Measurements from ENCODE around the gene DEFB132. TPM values are rescaled to one million over a fixed set of nuclear protein-coding genes. Genes with fewer than 3 reads are reported as not detected.

The DEFB132 gene
- total and polyA plus RNA-seq, 9 of the 15 experiments (the other 6 are each of a cell fraction or from before 2014, with no cell fraction given) = not detected

DNA sequence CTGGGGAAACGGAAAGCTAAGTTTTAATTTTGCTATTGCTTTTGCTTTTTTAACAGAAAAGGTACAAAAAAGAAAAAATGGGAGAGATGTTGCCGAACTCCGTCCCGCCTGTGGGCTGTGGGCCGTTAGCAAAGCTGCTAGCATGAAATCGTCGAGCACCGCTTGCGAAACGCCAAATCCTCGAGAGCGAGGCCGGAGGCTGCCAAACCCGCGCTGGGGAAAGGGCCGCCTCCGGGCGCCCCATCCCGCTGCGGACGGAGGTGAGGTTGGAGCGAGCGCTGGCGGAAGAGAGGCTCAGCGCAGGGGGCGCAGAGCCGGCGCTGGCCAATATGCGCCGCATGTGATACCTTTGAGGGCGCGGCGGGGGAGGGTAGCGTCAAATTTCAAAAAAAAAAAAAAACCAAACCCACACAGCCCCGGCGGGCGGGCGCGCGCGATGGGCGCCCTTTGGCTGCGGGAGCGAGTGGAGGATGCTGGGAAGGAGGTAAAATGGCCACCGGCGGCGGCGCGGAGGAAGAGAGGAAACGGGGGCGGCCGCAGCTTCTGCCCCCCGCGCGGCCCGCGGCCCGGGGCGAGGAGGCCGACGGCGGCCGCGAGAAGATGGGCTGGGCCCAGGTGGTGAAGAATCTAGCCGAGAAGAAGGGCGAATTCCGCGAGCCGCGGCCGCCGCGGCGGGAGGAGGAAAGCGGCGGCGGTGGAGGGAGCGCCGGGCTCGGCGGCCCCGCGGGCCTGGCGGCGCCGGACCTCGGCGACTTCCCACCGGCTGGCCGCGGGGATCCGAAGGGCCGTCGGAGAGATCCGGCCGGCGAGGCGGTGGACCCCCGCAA is 39.8 kb downstream of the DEFB132 start, which contains the start of gene ZCCHC3 (continued):
- TF ChIP-seq JUND (IDR thresholded peaks at IDR 0.05; ENCODE audit: borderline replicate concordance, low read depth, low read length) = no peak; the same call in 1 of the 2 replicates
- TF ChIP-seq JUND (tag; IDR thresholded peaks at IDR 0.05; ENCODE audit: borderline replicate concordance, low read depth, low read length) = no peak; the same call in 2 of the 3 replicates
- TF ChIP-seq NRF1 (conservative IDR thresholded peaks at IDR 0.05 in 1 of 2, IDR thresholded peaks at IDR 0.05 in 1 of 2) = peak; percentile 86 to 88
- no peak for TF ChIP-seq ZFP91 (CRISPR knock-in tag; IDR thresholded peaks at IDR 0.05)
- TF ChIP-seq, protein P1, sequence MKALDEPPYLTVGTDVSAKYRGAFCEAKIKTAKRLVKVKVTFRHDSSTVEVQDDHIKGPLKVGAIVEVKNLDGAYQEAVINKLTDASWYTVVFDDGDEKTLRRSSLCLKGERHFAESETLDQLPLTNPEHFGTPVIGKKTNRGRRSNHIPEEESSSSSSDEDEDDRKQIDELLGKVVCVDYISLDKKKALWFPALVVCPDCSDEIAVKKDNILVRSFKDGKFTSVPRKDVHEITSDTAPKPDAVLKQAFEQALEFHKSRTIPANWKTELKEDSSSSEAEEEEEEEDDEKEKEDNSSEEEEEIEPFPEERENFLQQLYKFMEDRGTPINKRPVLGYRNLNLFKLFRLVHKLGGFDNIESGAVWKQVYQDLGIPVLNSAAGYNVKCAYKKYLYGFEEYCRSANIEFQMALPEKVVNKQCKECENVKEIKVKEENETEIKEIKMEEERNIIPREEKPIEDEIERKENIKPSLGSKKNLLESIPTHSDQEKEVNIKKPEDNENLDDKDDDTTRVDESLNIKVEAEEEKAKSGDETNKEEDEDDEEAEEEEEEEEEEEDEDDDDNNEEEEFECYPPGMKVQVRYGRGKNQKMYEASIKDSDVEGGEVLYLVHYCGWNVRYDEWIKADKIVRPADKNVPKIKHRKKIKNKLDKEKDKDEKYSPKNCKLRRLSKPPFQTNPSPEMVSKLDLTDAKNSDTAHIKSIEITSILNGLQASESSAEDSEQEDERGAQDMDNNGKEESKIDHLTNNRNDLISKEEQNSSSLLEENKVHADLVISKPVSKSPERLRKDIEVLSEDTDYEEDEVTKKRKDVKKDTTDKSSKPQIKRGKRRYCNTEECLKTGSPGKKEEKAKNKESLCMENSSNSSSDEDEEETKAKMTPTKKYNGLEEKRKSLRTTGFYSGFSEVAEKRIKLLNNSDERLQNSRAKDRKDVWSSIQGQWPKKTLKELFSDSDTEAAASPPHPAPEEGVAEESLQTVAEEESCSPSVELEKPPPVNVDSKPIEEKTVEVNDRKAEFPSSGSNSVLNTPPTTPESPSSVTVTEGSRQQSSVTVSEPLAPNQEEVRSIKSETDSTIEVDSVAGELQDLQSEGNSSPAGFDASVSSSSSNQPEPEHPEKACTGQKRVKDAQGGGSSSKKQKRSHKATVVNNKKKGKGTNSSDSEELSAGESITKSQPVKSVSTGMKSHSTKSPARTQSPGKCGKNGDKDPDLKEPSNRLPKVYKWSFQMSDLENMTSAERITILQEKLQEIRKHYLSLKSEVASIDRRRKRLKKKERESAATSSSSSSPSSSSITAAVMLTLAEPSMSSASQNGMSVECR (CRISPR knock-in tag; IDR thresholded peaks at IDR 0.05) = peak; percentile 43; the same call in 1 of the 2 replicates
- 0 out of 2 replicates have a peak, but pooled peaks have one; percentile 32 for TF ChIP-seq JUN (IDR thresholded peaks at IDR 0.05; ENCODE audit: borderline replicate concordance, low read depth, low read length)
- TF ChIP-seq JUN (CRISPR knock-in tag; IDR thresholded peaks at IDR 0.05; ENCODE audit: borderline replicate concordance) = no peak
- TF ChIP-seq CEBPG (CRISPR knock-in tag; IDR thresholded peaks at IDR 0.05) = peak; percentile 69
- TF ChIP-seq CEBPG (tag; conservative IDR thresholded peaks at IDR 0.05 in 1 of 2, IDR thresholded peaks at IDR 0.05 in 1 of 2) = peak; percentile 79 to 88
- TF ChIP-seq SMARCE1 (IDR thresholded peaks at IDR 0.05) = no peak
- TF ChIP-seq, protein P2, sequence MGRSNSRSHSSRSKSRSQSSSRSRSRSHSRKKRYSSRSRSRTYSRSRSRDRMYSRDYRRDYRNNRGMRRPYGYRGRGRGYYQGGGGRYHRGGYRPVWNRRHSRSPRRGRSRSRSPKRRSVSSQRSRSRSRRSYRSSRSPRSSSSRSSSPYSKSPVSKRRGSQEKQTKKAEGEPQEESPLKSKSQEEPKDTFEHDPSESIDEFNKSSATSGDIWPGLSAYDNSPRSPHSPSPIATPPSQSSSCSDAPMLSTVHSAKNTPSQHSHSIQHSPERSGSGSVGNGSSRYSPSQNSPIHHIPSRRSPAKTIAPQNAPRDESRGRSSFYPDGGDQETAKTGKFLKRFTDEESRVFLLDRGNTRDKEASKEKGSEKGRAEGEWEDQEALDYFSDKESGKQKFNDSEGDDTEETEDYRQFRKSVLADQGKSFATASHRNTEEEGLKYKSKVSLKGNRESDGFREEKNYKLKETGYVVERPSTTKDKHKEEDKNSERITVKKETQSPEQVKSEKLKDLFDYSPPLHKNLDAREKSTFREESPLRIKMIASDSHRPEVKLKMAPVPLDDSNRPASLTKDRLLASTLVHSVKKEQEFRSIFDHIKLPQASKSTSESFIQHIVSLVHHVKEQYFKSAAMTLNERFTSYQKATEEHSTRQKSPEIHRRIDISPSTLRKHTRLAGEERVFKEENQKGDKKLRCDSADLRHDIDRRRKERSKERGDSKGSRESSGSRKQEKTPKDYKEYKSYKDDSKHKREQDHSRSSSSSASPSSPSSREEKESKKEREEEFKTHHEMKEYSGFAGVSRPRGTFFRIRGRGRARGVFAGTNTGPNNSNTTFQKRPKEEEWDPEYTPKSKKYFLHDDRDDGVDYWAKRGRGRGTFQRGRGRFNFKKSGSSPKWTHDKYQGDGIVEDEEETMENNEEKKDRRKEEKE (IDR thresholded peaks at IDR 0.05; ENCODE audit: borderline replicate concordance in 1 of 2, control insufficient read depth in 1 of 2, low read depth in 2 of 2, low read length in 1 of 2) = 0 out of 4 replicates have a peak, but pooled peaks of 1 of the 2 experiments have one; percentile 21
- peak; percentile 47 for TF ChIP-seq FOXM1 (IDR thresholded peaks at IDR 0.05; ENCODE audit: low read depth)
- TF ChIP-seq FOXM1 (CRISPR knock-in tag; IDR thresholded peaks at IDR 0.05; ENCODE audit: low read depth) = no peak
- peak; percentile 98 for TF ChIP-seq L3MBTL2 (IDR thresholded peaks at IDR 0.05)
- TF ChIP-seq HMGN3 (IDR thresholded peaks at IDR 0.05; ENCODE audit: borderline replicate concordance, extremely low read depth, insufficient read length, low read depth, low read length) = peak; percentile 85
- TF ChIP-seq TCF15 (CRISPR knock-in tag; IDR thresholded peaks at IDR 0.05) = no peak
- peak; percentile 86 for TF ChIP-seq NFRKB (IDR thresholded peaks at IDR 0.05; ENCODE audit: low read depth)
